Psoas muscle (tissue), 8 donors: ENCODE measurements around the gene PREP. TPM values are rescaled to one million over a fixed set of nuclear protein-coding genes. Genes with fewer than 3 reads are reported as not detected.

Source experiments
- ATAC-seq, 4 donors: fragments of 200-7000 bp; cut with Tn5 transposase; one replicate each; pipeline ENCODE4 v1.9.1; 2020; ENCODE audit warnings: moderate library complexity in 3 of 4, mild to moderate bottlenecking in 2 of 4
- DNase-seq, 2 donors: peaks; one replicate each; pipeline ENCODE4 v3.0.0-alpha.2; 2020
- H3K27ac ChIP-seq: fragments of 200-600 bp; one replicate; pipeline ENCODE4 v1.8.0; 2022
- H3K27me3 ChIP-seq, 3 donors: fragments of 200-600 bp in 1 of 3; one replicate each; pipeline versions ENCODE4 v1.6.1 to v1.8.0; 2013 to 2022; ENCODE audit warnings: low read length in 2 of 3, mild to moderate bottlenecking in 2 of 3, moderate library complexity in 1 of 3; ENCODE audit not compliant: insufficient read depth in 3 of 3
- H3K36me3 ChIP-seq, 2 donors: fragments of 200-600 bp in 1 of 2; one replicate each; pipeline versions ENCODE4 v1.6.1 to v1.8.0; 2013 to 2022; ENCODE audit warnings: low read depth in 1 of 2, mild to moderate bottlenecking in 1 of 2, moderate library complexity in 1 of 2; ENCODE audit not compliant: insufficient read depth in 1 of 2
- H3K4me1 ChIP-seq: fragments of 200-600 bp; one replicate; pipeline ENCODE4 v1.8.0; 2022
- H3K4me3 ChIP-seq: fragments of 200-600 bp; one replicate; pipeline ENCODE4 v1.8.0; 2022; ENCODE audit warnings: mild to moderate bottlenecking
- H3K9me3 ChIP-seq: fragments of 200-600 bp; one replicate; pipeline ENCODE4 v1.8.0; 2022
- CTCF ChIP-seq: fragments of 200-600 bp; IDR thresholded peaks from one replicate; pipeline ENCODE4 v1.8.0; 2022; ENCODE audit warnings: antibody characterized with exemption
- WGBS, 3 donors: extraction: QIAGEN DNeasy Blood & Tissue Kit; methylation state at CpG; one replicate each; pipeline versions ENCODE4 v1.1.6 to v1.1.7; 2013; 5-methylcytosine and 5-hydroxymethylcytosine counted together
- intact Hi-C, 2 donors: fragments of 100-400 bp; cut with DNase I; formaldehyde crosslinking; loops; one replicate each; pipeline versions ENCODE4 v1.11.0 to v1.14.2; 2022
- polyA plus RNA-seq, 3 donors: library from polyadenylated mRNA; stranded (reverse); fragments of 200-250 nt; gene quantifications; one replicate each; pipeline ENCODE4 v1.2.3, GENCODE V29; 2013
- total RNA-seq, 4 donors: library from RNA; stranded (reverse); fragmentation: NEBNext Ultra II Directional in 2 of 4; extraction: Animal tissue kit (Norgen Biotek cat#: 25700) in 2 of 4; gene quantifications; one replicate each; pipeline versions ENCODE4 v1.2.1 to v1.2.4, GENCODE V29; 2021 to 2023
- donor health status: healthy with polysubstance abuse.
- donor health status: DM: no; HTN: no; CAD: no; lungs with moderate emphysema.
- donor health status: Bipolar disorder and iron deficiency.
- donor health status: healthy.
- donor health status: DM: yes; HTN: yes; CAD: no.
- donor health status: DM: no; HTN: no; CAD: no.
- donor health status: DM: no; HTN: no; CAD: no.
- donor health status: DM: yes; HTN: yes; CAD: no.

PREP gene
- total and polyA plus RNA-seq, 7 donors, result 31.4 to 67.0 (median 50.1) TPM

GRCh38 chr6:105320271-105320670 lies 82.6 kb downstream of the PREP start:
- no peak for DNase-seq
- no peak for ATAC-seq
- Histone ChIP-seq H3K27ac (no peak overlapping the region), H3K4me3 (no peak overlapping the region), H3K4me1 (peaks cover 65% of the 10 kb centered on the region), H3K27me3 (no peaks in the 10 kb centered on the region), H3K9me3 (no peaks in the 10 kb centered on the region), H3K36me3 (peaks cover 10 to 24% of the 10 kb centered on the region in 2 donors)
- no peak for TF ChIP-seq CTCF
- intact Hi-C loops, result loop anchor here in 1 of 2 donors (5.0 kb wide), 1 partner anchor 42 kb away; no protein-coding TSS in a partner anchor
- 29 to 81% (median 34%) methylated on average over 1 of the region's 1 CpG for WGBS, 3 donors

GRCh38 chr6:105319331-105319730 lies 83.6 kb downstream of the PREP start:
- peak overlapping the region; percentile 64 for H3K27ac ChIP-seq
- no peak for ATAC-seq

GRCh38 chr6:105318660-105319059 lies 84.2 kb downstream of the PREP start:
- intact Hi-C loops, result loop anchor here (2.0 to 5.0 kb wide), 2 partner anchors 44 to 84 kb away; partner anchors contain the start of gene PREP (in 1 of the 2)
- no peaks in the 10 kb centered on the region for H3K27me3 ChIP-seq
- TF ChIP-seq CTCF, result no peak
- DNase-seq (no peak), ATAC-seq (peak in 3 of 4 donors; percentile 52 to 82 (median 73))
- no peaks in the 10 kb centered on the region for H3K9me3 ChIP-seq
- H3K4me3 ChIP-seq, result no peak overlapping the region
- WGBS, 3 donors, result 68 to 80% (median 69%) methylated on average over 7 of the region's 7 CpGs
- H3K36me3 ChIP-seq, result peaks cover 10 to 31% of the 10 kb centered on the region in 2 donors
- peaks cover 51% of the 10 kb centered on the region for H3K4me1 ChIP-seq
- H3K27ac ChIP-seq, result peak overlapping the region; percentile 64

More at GRCh38 chr6:105319331-105319730, 83.6 kb downstream of the PREP start:
- Histone ChIP-seq H3K4me3 (no peak overlapping the region), H3K36me3 (peaks cover 10 to 28% of the 10 kb centered on the region in 2 donors), H3K4me1 (peaks cover 56% of the 10 kb centered on the region), H3K27me3 (no peaks in the 10 kb centered on the region), H3K9me3 (no peaks in the 10 kb centered on the region)
- intact Hi-C loops, result loop anchor here (2.0 to 5.0 kb wide), 2 partner anchors 43 to 83 kb away; partner anchors contain the start of gene PREP (in 1 of the 2)
- WGBS, 3 donors, result 94 to 100% (median 97%) methylated on average over 1 of the region's 1 CpG
- no peak for DNase-seq
- TF ChIP-seq CTCF, result no peak

GRCh38 chr6:105317607-105318533 lies 85.0 kb downstream of the PREP start:
- 49 to 84% (median 62%) methylated on average over 6 of the region's 6 CpGs for WGBS, 3 donors
- intact Hi-C loops, result loop anchor here (2.0 to 5.0 kb wide), 2 partner anchors 44 to 85 kb away; partner anchors contain the start of gene PREP (in 1 of the 2)
- peak; percentile 45 to 71 (median 60) for ATAC-seq

More at GRCh38 chr6:105317607-105318533, 85.0 kb downstream of the PREP start:
- peak overlapping the region; percentile 64 for H3K27ac ChIP-seq
- H3K4me3 ChIP-seq, result no peak overlapping the region
- DNase-seq, result no peak
- H3K4me1 ChIP-seq, result peaks cover 45% of the 10 kb centered on the region
- no peaks in the 10 kb centered on the region for H3K9me3 ChIP-seq
- no peaks in the 10 kb centered on the region for H3K27me3 ChIP-seq
- H3K36me3 ChIP-seq, result peaks cover 6 to 30% of the 10 kb centered on the region in 2 donors
- peak; percentile 47 for TF ChIP-seq CTCF
